T-cell (primary cell): ENCODE results near the gene SCAPER. TPM values are rescaled to one million over a fixed set of nuclear protein-coding genes. Genes with fewer than 3 reads are reported as not detected.
"Not testable (repeated sequence)": the region's sequence is repeated elsewhere in the genome, so short reads cannot be mapped to it uniquely, and the experiment has no call there.

Source experiments
- ATAC-seq, 4 experiments: fragments of 200-7000 bp in 3 of 4; fragments of 150-1000 bp in 1 of 4; cut with Tn5 transposase; replicated peaks in 1 of 4; 1 replicate in 3 of 4; 2 replicates in 1 of 4; pipeline ENCODE4 v1.10.0; 2021; ENCODE audit warnings: moderate library complexity in 3 of 4, mild to moderate bottlenecking in 2 of 4, moderate number of reproducible peaks in 1 of 4
- CTCF ChIA-PET, 2 donors: fragments of 300-600 bp; sonication (Branson Sonifier 250); formaldehyde crosslinking; loops; one replicate each; lab custom pipeline; 2022; ENCODE audit warnings: antibody characterized with exemption in 2 of 2; lab: Charles Lee
- POLR2A ChIA-PET, 2 donors: fragments of 300-600 bp; sonication (Branson Sonifier 250); formaldehyde crosslinking; loops; one replicate each; lab custom pipeline; 2022; ENCODE audit warnings: antibody characterized with exemption in 2 of 2; lab: Charles Lee
- DNase-seq, 35 experiments: peaks; one replicate each; pipeline versions ENCODE4 v3.0.0 to v3.0.0-alpha.2; 2013 to 2023
- H3K27ac ChIP-seq: one replicate; pipeline ENCODE4 v1.5.1; 2013; ENCODE audit warnings: low read length
- H3K27me3 ChIP-seq, 2 experiments: replicated peaks in 1 of 2; 1 replicate in 1 of 2; 2 replicates in 1 of 2; pipeline versions ENCODE4 v1.6.1 to v1.7.0; 2013; ENCODE audit warnings: low read length in 1 of 2, mixed read lengths in 1 of 2; ENCODE audit not compliant: control insufficient read depth in 2 of 2, insufficient read depth in 2 of 2; ENCODE audit errors: extremely low read depth in 1 of 2
- H3K36me3 ChIP-seq, 2 donors: 1 replicate in 1 of 2; 2 replicates in 1 of 2; pipeline versions ENCODE4 v1.6.1 to v1.7.0; 2013; ENCODE audit warnings: low read length in 1 of 2; ENCODE audit not compliant: control insufficient read depth in 2 of 2, insufficient read depth in 1 of 2; ENCODE audit errors: extremely low read depth in 1 of 2
- H3K4me1 ChIP-seq, 2 experiments: 1 replicate in 1 of 2; 2 replicates in 1 of 2; pipeline versions ENCODE4 v1.6.1 to v1.7.0; 2013; ENCODE audit warnings: low read length in 2 of 2, mixed read lengths in 1 of 2; ENCODE audit not compliant: insufficient read depth in 2 of 2, control insufficient read depth in 1 of 2; ENCODE audit errors: extremely low read depth in 1 of 2
- H3K4me3 ChIP-seq, 2 donors: 1 replicate in 1 of 2; 2 replicates in 1 of 2; pipeline versions ENCODE4 v1.5.1 to v1.7.0; 2013; ENCODE audit warnings: mild to moderate bottlenecking in 2 of 2, low read length in 1 of 2, moderate library complexity in 1 of 2; ENCODE audit not compliant: control insufficient read depth in 1 of 2; ENCODE audit errors: extremely low read depth in 1 of 2
- H3K9me3 ChIP-seq: 2 replicates; pipeline ENCODE4 v1.7.0; 2013
- H3K27ac Mint-ChIP-seq, 2 donors: one replicate each; pipeline ENCODE4 v1.8.0; 2020 to 2021; ENCODE audit warnings: mild to moderate bottlenecking in 2 of 2, mixed read lengths in 2 of 2
- H3K27me3 Mint-ChIP-seq, 2 donors: one replicate each; pipeline ENCODE4 v1.8.0; 2021 to 2022; ENCODE audit warnings: mixed read lengths in 2 of 2
- H3K36me3 Mint-ChIP-seq: one replicate; pipeline ENCODE4 v1.8.0; 2021; ENCODE audit warnings: mixed read lengths
- H3K4me1 Mint-ChIP-seq, 3 donors: one replicate each; pipeline ENCODE4 v1.8.0; 2020 to 2022; ENCODE audit warnings: mixed read lengths in 3 of 3, mild to moderate bottlenecking in 1 of 3
- H3K4me3 Mint-ChIP-seq, 3 donors: one replicate each; pipeline ENCODE4 v1.8.0; 2020 to 2022; ENCODE audit warnings: mild to moderate bottlenecking in 3 of 3, mixed read lengths in 3 of 3, moderate library complexity in 3 of 3
- H3K9me3 Mint-ChIP-seq, 3 donors: one replicate each; pipeline ENCODE4 v1.8.0; 2020 to 2022; ENCODE audit warnings: mixed read lengths in 3 of 3
- WGBS: methylation state at CpG from one replicate; pipeline ENCODE4 v1.1.5; 2013; ENCODE audit warnings: missing lambda C conversion rate; ENCODE audit not compliant: insufficient coverage; 5-methylcytosine and 5-hydroxymethylcytosine counted together
- total RNA-seq, 35 experiments: library from RNA in 6 of 35; stranded (reverse) in 6 of 35; fragments of 120-200 nt in 1 of 35; gene quantifications; one replicate each; pipeline versions ENCODE4 v1.2.1 to v1.2.4 and lab custom pipeline; 2013 to 2026

Gene SCAPER
- total RNA-seq, 5 donors from 2014 or later (not counting 1 experiment from before 2014, with no cell fraction given), result 32.5 to 59.4 (median 44.1) TPM

DNA sequence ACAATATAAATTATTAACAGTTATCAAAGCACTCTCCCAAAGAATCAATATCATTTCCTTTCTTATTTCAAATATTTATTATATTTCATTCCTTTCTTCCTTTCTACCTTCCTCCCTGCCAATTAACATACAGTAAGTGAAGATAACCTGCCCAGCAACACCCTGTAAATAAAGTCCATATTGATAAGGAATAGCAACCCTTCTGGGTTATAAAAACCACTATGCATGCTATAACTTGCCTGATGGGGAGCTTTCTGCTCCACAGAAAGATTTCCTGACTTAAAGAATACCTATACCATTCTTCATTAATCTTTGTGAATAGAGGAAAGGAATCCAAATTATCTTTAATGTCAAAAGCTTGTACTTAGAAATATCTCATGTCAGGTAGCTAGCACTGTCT lies 402.0 kb downstream of the SCAPER start:
- peaks cover 29% of the 10 kb centered on the region for H3K36me3 Mint-ChIP-seq
- Histone ChIP-seq H3K4me3 (no peak overlapping the region), H3K27me3 (no peaks in the 10 kb centered on the region), H3K9me3 (no peaks in the 10 kb centered on the region), H3K27ac (no peak overlapping the region), H3K36me3 (no peaks in the 10 kb centered on the region), H3K4me1 (no peaks in the 10 kb centered on the region)
- ChIA-PET CTCF (no interaction called here), POLR2A (interaction anchor here in 1 of 2 donors (0.5 kb wide), 1 partner anchor 17 kb away, joined by 3 read pairs; no protein-coding TSS in a partner anchor)
- H3K27ac Mint-ChIP-seq, result no peak overlapping the region
- H3K4me3 Mint-ChIP-seq, result no peak overlapping the region
- no peak for DNase-seq
- H3K4me1 Mint-ChIP-seq, result no peaks in the 10 kb centered on the region
- H3K9me3 Mint-ChIP-seq, result peaks cover 0 to 3% (median 2%) of the 10 kb centered on the region in 3 donors
- ATAC-seq, result no peak
- no peaks in the 10 kb centered on the region for H3K27me3 Mint-ChIP-seq

DNA sequence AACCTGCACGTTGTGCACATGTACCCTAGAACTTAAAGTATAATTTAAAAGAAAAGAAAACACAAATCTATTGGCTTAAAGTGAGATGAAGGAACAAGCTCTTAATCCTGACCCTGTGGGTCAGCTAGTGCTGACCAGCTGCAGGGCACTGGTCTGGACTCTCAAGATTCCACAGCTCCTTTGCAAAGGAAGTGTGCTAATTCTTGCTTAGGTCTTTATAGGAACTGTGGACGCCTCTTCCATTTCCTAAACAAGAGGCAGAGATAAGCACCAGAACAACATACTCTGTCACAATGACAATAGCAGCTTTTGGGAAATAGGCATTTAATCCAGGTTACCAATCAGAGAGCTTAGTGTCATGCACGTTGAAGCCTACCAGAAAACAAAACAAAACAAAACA lies 402.5 kb downstream of the SCAPER start:
- Mint-ChIP-seq H3K9me3 (peaks cover 0 to 3% (median 2%) of the 10 kb centered on the region in 3 donors), H3K27ac (no peak overlapping the region), H3K27me3 (no peaks in the 10 kb centered on the region), H3K4me3 (no peak overlapping the region), H3K4me1 (no peaks in the 10 kb centered on the region), H3K36me3 (peaks cover 29% of the 10 kb centered on the region)
- no peak for ATAC-seq
- no peak overlapping the region for H3K27ac ChIP-seq
- ChIA-PET POLR2A (no interaction called here), CTCF (interaction anchor here in 1 of 2 donors (0.7 kb wide), 1 partner anchor 22 kb away, joined by 3 read pairs; no protein-coding TSS in a partner anchor)
- no peak for DNase-seq
- H3K36me3 ChIP-seq, result no peaks in the 10 kb centered on the region
- no CpG with 5 or more reads among the region's 3 CpGs for WGBS
- no peaks in the 10 kb centered on the region for H3K4me1 ChIP-seq
- no peak overlapping the region for H3K4me3 ChIP-seq
- H3K27me3 ChIP-seq, result no peaks in the 10 kb centered on the region
- H3K9me3 ChIP-seq, result no peaks in the 10 kb centered on the region

DNA sequence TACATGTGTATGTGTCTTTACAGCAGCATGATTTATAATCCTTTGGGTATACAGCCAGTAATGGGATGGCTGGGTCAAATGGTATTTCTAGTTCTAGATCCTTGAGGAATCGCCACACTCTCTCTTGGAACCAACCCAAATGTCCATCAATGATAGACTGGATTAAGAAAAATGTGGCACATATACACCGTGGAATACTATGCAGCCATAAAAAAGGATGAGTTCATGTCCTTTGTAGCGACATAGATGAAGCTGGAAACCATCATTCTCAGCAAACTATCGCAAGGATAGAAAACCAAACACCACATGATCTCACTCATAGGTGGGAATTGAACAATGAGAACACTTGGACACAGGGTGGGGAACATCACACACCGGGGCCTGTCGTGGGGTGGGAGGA lies 403.0 kb downstream of the SCAPER start:
- ATAC-seq, H3K27ac ChIP-seq, H3K27me3 ChIP-seq, H3K9me3 ChIP-seq, H3K27ac Mint-ChIP-seq, H3K4me1 Mint-ChIP-seq, H3K36me3 ChIP-seq, POLR2A ChIA-PET, H3K9me3 Mint-ChIP-seq, H3K4me3 ChIP-seq, H3K4me1 ChIP-seq, H3K27me3 Mint-ChIP-seq, H3K4me3 Mint-ChIP-seq, DNase-seq: not testable (repeated sequence)
- CTCF ChIA-PET, result interaction anchor here in 1 of 2 donors (0.7 kb wide), 1 partner anchor 21 kb away, joined by 3 read pairs; no protein-coding TSS in a partner anchor
- H3K36me3 Mint-ChIP-seq, result peaks cover 32% of the 10 kb centered on the region
- no CpG with 5 or more reads among the region's 6 CpGs for WGBS

DNA sequence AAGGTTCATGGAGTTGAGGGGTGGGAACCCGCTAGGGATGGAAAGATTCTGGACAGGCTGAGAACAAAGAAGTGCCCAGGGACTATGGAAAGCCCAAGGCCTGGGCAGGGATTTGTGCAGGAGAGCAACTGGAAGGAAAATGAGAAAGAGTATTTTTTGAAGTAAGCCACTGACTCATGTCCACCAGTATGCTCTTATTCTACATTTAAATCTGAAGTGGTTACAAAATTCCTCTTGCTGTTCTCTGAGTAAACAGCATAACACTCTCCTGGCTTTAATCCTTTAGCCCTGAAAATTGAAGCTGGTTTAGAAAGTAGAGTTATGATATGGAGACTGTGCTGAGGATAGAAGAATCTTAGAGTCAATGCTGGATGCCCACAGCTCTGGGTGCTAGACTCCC lies 403.4 kb downstream of the SCAPER start:
- no peak for ATAC-seq
- no peaks in the 10 kb centered on the region for H3K27me3 Mint-ChIP-seq
- WGBS, result 100% methylated on average over 1 of the region's 1 CpG
- H3K27ac ChIP-seq, result no peak overlapping the region
- H3K9me3 ChIP-seq, result no peaks in the 10 kb centered on the region
- ChIA-PET CTCF (interaction anchor here in 1 of 2 donors (0.6 kb wide), 1 partner anchor 45 kb away, joined by 3 read pairs; no protein-coding TSS in a partner anchor), POLR2A (no interaction called here)
- peaks cover 0 to 3% (median 2%) of the 10 kb centered on the region in 3 donors for H3K9me3 Mint-ChIP-seq
- H3K4me1 ChIP-seq, result no peaks in the 10 kb centered on the region
- DNase-seq, result no peak
- no peaks in the 10 kb centered on the region for H3K36me3 ChIP-seq
- peaks cover 34% of the 10 kb centered on the region for H3K36me3 Mint-ChIP-seq
- H3K4me3 ChIP-seq, result no peak overlapping the region
- H3K4me1 Mint-ChIP-seq, result no peaks in the 10 kb centered on the region
- no peak overlapping the region for H3K27ac Mint-ChIP-seq
- H3K4me3 Mint-ChIP-seq, result no peak overlapping the region
- no peaks in the 10 kb centered on the region for H3K27me3 ChIP-seq

DNA sequence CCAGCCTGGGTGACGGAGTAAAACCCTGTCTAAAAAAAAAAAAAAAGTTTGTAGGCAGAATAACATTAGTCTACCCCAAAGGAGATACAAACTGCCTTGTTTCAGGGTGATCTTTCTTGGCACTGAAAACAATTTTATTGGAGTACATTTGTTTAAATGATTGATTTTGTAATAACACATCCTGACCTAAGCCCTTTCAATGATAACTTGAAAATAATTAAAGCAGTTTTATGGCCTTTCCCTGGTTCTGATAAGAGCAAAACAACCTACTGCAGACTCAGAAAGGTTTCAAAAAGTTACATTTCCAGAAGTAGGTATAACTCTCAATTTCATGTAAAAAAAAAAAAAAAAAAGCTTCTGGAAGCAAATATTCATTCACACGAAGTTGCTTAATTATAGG lies 404.1 kb downstream of the SCAPER start:
- no peak overlapping the region for H3K4me3 Mint-ChIP-seq
- H3K27ac Mint-ChIP-seq, result no peak overlapping the region

DNA sequence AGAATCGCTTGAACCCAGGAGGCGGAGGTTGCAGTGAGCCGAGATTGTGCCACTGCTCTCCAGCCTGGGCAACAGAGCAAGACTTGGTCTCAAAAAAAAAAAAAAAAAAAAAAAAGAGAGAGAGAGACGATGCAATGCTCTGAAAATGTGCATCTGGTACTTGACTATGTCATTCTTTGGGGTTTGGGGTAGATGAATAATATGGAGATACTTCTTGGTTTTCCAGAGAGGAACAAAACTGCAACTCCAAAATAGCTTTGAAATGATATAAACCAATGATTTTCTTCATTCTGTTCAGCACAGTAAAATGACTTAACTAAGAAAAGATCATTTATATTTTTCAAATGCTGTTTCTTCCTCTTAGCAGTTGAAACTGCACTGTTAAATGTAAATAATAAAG lies 409.7 kb downstream of the SCAPER start:
- Mint-ChIP-seq H3K27ac (no peak overlapping the region), H3K4me3 (no peak overlapping the region), H3K4me1 (no peaks in the 10 kb centered on the region), H3K36me3 (peaks cover 32% of the 10 kb centered on the region), H3K9me3 (no peaks in the 10 kb centered on the region), H3K27me3 (no peaks in the 10 kb centered on the region)
- ChIA-PET POLR2A (no interaction called here), CTCF (no interaction called here)
- Histone ChIP-seq H3K27me3 (no peaks in the 10 kb centered on the region), H3K4me1 (no peaks in the 10 kb centered on the region), H3K27ac (no peak overlapping the region), H3K36me3 (no peaks in the 10 kb centered on the region), H3K9me3 (no peaks in the 10 kb centered on the region), H3K4me3 (no peak overlapping the region)
- DNase-seq (no peak), ATAC-seq (no peak)
- WGBS, result 100% methylated on average over 1 of the region's 4 CpGs

More for the DNA sequence above, 404.1 kb downstream of the SCAPER start:
- Histone ChIP-seq H3K4me3 (no peak overlapping the region), H3K36me3 (no peaks in the 10 kb centered on the region), H3K27ac (no peak overlapping the region), H3K9me3 (no peaks in the 10 kb centered on the region), H3K27me3 (no peaks in the 10 kb centered on the region), H3K4me1 (no peaks in the 10 kb centered on the region)
- peaks cover 36% of the 10 kb centered on the region for H3K36me3 Mint-ChIP-seq
- H3K27me3 Mint-ChIP-seq, result no peaks in the 10 kb centered on the region
- ATAC-seq (no peak), DNase-seq (no peak)
- peaks cover 0 to 3% (median 2%) of the 10 kb centered on the region in 3 donors for H3K9me3 Mint-ChIP-seq
- CTCF ChIA-PET, result interaction anchor here in 1 of 2 donors (0.6 kb wide), 1 partner anchor 44 kb away, joined by 3 read pairs; no protein-coding TSS in a partner anchor
- no peaks in the 10 kb centered on the region for H3K4me1 Mint-ChIP-seq
- POLR2A ChIA-PET, result no interaction called here
- no CpG with 5 or more reads among the region's 2 CpGs for WGBS

DNA sequence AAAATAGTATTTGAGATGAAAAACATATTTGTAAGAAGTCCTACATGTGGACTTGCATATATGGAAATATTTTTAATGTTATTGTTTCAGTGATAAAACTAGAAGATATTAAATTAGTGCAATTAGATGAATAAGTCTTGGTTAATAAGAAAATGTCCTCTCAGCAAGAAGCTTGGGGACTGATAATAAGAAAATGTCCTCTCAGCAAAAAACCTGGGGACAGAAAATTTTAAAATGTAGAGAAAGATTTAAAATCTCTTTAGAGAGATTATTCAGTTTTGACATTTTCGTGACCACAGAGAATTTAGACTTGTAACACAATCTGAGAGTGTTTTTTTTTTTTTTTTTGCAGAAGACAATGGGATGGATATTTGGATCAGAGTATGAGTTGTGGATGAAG lies 412.6 kb downstream of the SCAPER start:
- ChIA-PET CTCF (no interaction called here), POLR2A (no interaction called here)
- Mint-ChIP-seq H3K4me1 (no peaks in the 10 kb centered on the region), H3K36me3 (peaks cover 35% of the 10 kb centered on the region), H3K27me3 (no peaks in the 10 kb centered on the region), H3K9me3 (peaks cover 2 to 3% (median 2%) of the 10 kb centered on the region in 3 donors), H3K27ac (no peak overlapping the region), H3K4me3 (no peak overlapping the region)
- no CpG with 5 or more reads among the region's 1 CpG for WGBS
- no peaks in the 10 kb centered on the region for H3K4me1 ChIP-seq
- ATAC-seq (no peak), DNase-seq (no peak)
- no peak overlapping the region for H3K27ac ChIP-seq
- H3K9me3 ChIP-seq, result no peaks in the 10 kb centered on the region
- H3K36me3 ChIP-seq, result no peaks in the 10 kb centered on the region
- no peak overlapping the region for H3K4me3 ChIP-seq
- H3K27me3 ChIP-seq, result no peaks in the 10 kb centered on the region
